SK-N-SH treated with all-trans-retinoic acid at 6 μM for 48 hours (cell line): ENCODE measurements around the gene PCDH15.

Experiments
- ATAC-seq: fragments of 200-7000 bp; cut with Tn5 transposase; 3 replicates; pipeline ENCODE4 v1.9.1; 2020; ENCODE audit warnings: mild to moderate bottlenecking, moderate library complexity
- ARNTL ChIP-seq: fragments of 450-650 bp; formaldehyde crosslinking; IDR thresholded peaks from 2 replicates; pipeline ENCODE4 v1.5.0; 2020; ENCODE audit warnings: low read depth, mild to moderate bottlenecking, moderate library complexity, borderline replicate concordance
- BACH2 ChIP-seq: fragments of 250-450 bp; sonication (Bioruptor Pico); IDR thresholded peaks from 2 replicates; pipeline ENCODE4 v1.9.0; 2021; ENCODE audit warnings: mild to moderate bottlenecking, borderline replicate concordance
- ESRRG ChIP-seq: fragments of 250-450 bp; sonication (Bioruptor Pico); IDR thresholded peaks from 2 replicates; pipeline ENCODE4 v1.6.1; 2021; ENCODE audit warnings: mild to moderate bottlenecking
- GLIS3 ChIP-seq: fragments of 250-450 bp; sonication (Bioruptor Pico); IDR thresholded peaks from 2 replicates; pipeline ENCODE4 v1.5.0; 2020; ENCODE audit warnings: mild to moderate bottlenecking, moderate library complexity
- ISL1 ChIP-seq: fragments of 250-450 bp; sonication (Bioruptor Pico); IDR thresholded peaks from 2 replicates; pipeline ENCODE4 v2.1.2; 2022; ENCODE audit warnings: mild to moderate bottlenecking, moderate library complexity
- OSR1 ChIP-seq: fragments of 250-450 bp; sonication (Bioruptor Pico); IDR thresholded peaks from 2 replicates; pipeline ENCODE4 v1.8.0; 2022; ENCODE audit warnings: moderate library complexity, mild to moderate bottlenecking, inconsistent platforms
- PPARA ChIP-seq: fragments of 250-450 bp; sonication (Bioruptor Pico); IDR thresholded peaks from 2 replicates; pipeline ENCODE4 v1.5.0; 2020; ENCODE audit warnings: mild to moderate bottlenecking, borderline replicate concordance
- RARB ChIP-seq: fragments of 250-450 bp; sonication (Bioruptor Pico); IDR thresholded peaks from 2 replicates; pipeline ENCODE4 v1.8.0; 2021; ENCODE audit warnings: mild to moderate bottlenecking, moderate library complexity
- SNAI2 ChIP-seq: fragments of 250-450 bp; sonication (Bioruptor Pico); IDR thresholded peaks from 2 replicates; pipeline ENCODE4 v1.5.0; 2020; ENCODE audit warnings: mild to moderate bottlenecking, moderate library complexity
- TCF4 ChIP-seq: fragments of 250-450 bp; sonication (Bioruptor Pico); IDR thresholded peaks from 2 replicates; pipeline ENCODE4 v1.8.0; 2021; ENCODE audit warnings: mild to moderate bottlenecking, moderate library complexity, borderline replicate concordance
- TOX ChIP-seq: fragments of 250-450 bp; sonication (Bioruptor Pico); IDR thresholded peaks from 2 replicates; pipeline ENCODE4 v1.8.0; 2021; ENCODE audit warnings: mild to moderate bottlenecking, moderate library complexity, borderline replicate concordance
- ZC3H10 ChIP-seq: fragments of 250-450 bp; sonication (Bioruptor Pico); IDR thresholded peaks from 2 replicates; pipeline ENCODE4 v1.5.1; 2021; ENCODE audit warnings: mild to moderate bottlenecking, moderate library complexity
- ZFP3 ChIP-seq: fragments of 250-450 bp; sonication (Bioruptor Pico); IDR thresholded peaks from 2 replicates; pipeline ENCODE4 v1.5.0; 2020; ENCODE audit warnings: mild to moderate bottlenecking, moderate library complexity
- ZFP30 ChIP-seq: fragments of 450-650 bp; formaldehyde crosslinking; IDR thresholded peaks from 2 replicates; pipeline ENCODE4 v1.5.0; 2022; ENCODE audit warnings: mild to moderate bottlenecking, moderate library complexity
- ZNF565 ChIP-seq: fragments of 450-650 bp; formaldehyde crosslinking; conservative IDR thresholded peaks from 2 replicates; pipeline ENCODE4 v1.5.0; 2020; ENCODE audit warnings: low read depth, mild to moderate bottlenecking, moderate library complexity
- ZNF70 ChIP-seq: fragments of 450-650 bp; formaldehyde crosslinking; IDR thresholded peaks from 2 replicates; pipeline ENCODE4 v1.5.0; 2020; ENCODE audit warnings: mild to moderate bottlenecking, moderate library complexity
- ZNF8 ChIP-seq: fragments of 450-650 bp; formaldehyde crosslinking; IDR thresholded peaks from 2 replicates; pipeline ENCODE4 v1.5.0; 2020; ENCODE audit warnings: mild to moderate bottlenecking, moderate library complexity
- TF ChIP-seq, protein P1 (sequence below): fragments of 250-450 bp; sonication (Bioruptor Pico); IDR thresholded peaks from 2 replicates; pipeline ENCODE4 v1.8.0; 2021; ENCODE audit warnings: low read depth, mild to moderate bottlenecking, moderate library complexity, borderline replicate concordance
- TF ChIP-seq, protein P2 (sequence below): fragments of 250-450 bp; sonication (Bioruptor Pico); IDR thresholded peaks from 2 replicates; pipeline ENCODE4 v1.5.1; 2021; ENCODE audit warnings: mild to moderate bottlenecking, moderate library complexity
- TF ChIP-seq, protein P3 (sequence below): fragments of 250-450 bp; sonication (Bioruptor Pico); IDR thresholded peaks from 2 replicates; pipeline ENCODE4 v1.5.0; 2020; ENCODE audit warnings: mild to moderate bottlenecking, moderate library complexity
- TF ChIP-seq, protein P4 (sequence below): fragments of 250-450 bp; sonication (Bioruptor Pico); IDR thresholded peaks from 2 replicates; pipeline ENCODE4 v1.8.0; 2020; ENCODE audit warnings: mild to moderate bottlenecking, moderate library complexity, borderline replicate concordance

Gene PCDH15

DNA sequence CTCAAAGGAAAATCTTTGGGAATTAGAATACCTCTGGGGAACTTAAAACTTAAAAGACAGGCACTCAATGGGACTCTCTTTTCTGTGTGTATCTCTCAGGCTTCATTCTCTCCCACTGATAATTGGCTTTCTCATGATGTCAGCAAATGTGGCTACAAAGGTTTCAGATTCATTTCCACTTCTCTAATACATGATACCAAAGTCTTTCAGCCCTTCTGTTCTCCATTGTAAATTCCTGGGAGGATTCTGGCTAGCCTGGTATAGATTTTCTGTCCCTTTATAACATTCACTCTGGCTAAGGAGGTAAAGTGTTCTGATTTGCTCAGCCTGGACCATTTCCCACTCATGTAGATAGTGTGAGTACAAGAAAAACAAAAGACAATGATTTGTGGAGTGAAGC lies 606.2 kb downstream of the PCDH15 start:
- ATAC-seq = no peak
- no peak for TF ChIP-seq RARB

DNA sequence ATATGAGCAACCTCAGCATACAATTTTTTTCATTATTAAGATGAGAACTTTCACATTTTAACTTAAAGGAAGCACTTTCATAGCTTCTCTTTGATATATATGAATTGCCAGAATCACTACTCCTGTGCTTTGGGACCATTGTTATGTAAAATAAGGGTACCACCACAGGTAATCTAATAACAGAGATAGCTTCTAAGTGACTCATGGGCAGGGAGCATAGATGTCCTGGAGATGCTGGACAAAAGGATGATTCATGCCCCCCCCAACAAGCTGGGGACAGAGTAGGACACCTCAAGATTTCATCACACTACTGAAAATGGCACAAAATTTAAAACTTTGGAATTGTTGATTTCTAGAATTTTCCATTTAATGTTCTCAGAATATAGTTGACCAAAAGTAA lies 641.1 kb downstream of the PCDH15 start:
- no peak for TF ChIP-seq BACH2 (CRISPR knock-in tag)
- no peak for TF ChIP-seq ZFP30 (CRISPR knock-in tag)
- TF ChIP-seq, protein P1, sequence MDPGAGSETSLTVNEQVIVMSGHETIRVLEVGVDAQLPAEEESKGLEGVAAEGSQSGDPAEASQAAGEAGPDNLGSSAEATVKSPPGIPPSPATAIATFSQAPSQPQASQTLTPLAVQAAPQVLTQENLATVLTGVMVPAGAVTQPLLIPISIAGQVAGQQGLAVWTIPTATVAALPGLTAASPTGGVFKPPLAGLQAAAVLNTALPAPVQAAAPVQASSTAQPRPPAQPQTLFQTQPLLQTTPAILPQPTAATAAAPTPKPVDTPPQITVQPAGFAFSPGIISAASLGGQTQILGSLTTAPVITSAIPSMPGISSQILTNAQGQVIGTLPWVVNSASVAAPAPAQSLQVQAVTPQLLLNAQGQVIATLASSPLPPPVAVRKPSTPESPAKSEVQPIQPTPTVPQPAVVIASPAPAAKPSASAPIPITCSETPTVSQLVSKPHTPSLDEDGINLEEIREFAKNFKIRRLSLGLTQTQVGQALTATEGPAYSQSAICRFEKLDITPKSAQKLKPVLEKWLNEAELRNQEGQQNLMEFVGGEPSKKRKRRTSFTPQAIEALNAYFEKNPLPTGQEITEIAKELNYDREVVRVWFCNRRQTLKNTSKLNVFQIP (CRISPR knock-in tag) = no peak
- TF ChIP-seq TOX (CRISPR knock-in tag) = no peak
- TF ChIP-seq RARB = no peak
- no peak for TF ChIP-seq ZC3H10 (CRISPR knock-in tag)
- TF ChIP-seq GLIS3 (CRISPR knock-in tag) = no peak
- TF ChIP-seq OSR1 (CRISPR knock-in tag) = no peak
- no peak for TF ChIP-seq ZNF8 (CRISPR knock-in tag)
- TF ChIP-seq PPARA (CRISPR knock-in tag) = no peak
- no peak for TF ChIP-seq ISL1 (CRISPR knock-in tag)
- TF ChIP-seq ZFP3 (CRISPR knock-in tag) = no peak
- TF ChIP-seq, protein P2, sequence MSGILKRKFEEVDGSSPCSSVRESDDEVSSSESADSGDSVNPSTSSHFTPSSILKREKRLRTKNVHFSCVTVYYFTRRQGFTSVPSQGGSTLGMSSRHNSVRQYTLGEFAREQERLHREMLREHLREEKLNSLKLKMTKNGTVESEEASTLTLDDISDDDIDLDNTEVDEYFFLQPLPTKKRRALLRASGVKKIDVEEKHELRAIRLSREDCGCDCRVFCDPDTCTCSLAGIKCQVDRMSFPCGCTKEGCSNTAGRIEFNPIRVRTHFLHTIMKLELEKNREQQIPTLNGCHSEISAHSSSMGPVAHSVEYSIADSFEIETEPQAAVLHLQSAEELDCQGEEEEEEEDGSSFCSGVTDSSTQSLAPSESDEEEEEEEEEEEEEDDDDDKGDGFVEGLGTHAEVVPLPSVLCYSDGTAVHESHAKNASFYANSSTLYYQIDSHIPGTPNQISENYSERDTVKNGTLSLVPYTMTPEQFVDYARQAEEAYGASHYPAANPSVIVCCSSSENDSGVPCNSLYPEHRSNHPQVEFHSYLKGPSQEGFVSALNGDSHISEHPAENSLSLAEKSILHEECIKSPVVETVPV (CRISPR knock-in tag) = no peak
- no peak for TF ChIP-seq TCF4 (CRISPR knock-in tag)
- TF ChIP-seq, protein P3, sequence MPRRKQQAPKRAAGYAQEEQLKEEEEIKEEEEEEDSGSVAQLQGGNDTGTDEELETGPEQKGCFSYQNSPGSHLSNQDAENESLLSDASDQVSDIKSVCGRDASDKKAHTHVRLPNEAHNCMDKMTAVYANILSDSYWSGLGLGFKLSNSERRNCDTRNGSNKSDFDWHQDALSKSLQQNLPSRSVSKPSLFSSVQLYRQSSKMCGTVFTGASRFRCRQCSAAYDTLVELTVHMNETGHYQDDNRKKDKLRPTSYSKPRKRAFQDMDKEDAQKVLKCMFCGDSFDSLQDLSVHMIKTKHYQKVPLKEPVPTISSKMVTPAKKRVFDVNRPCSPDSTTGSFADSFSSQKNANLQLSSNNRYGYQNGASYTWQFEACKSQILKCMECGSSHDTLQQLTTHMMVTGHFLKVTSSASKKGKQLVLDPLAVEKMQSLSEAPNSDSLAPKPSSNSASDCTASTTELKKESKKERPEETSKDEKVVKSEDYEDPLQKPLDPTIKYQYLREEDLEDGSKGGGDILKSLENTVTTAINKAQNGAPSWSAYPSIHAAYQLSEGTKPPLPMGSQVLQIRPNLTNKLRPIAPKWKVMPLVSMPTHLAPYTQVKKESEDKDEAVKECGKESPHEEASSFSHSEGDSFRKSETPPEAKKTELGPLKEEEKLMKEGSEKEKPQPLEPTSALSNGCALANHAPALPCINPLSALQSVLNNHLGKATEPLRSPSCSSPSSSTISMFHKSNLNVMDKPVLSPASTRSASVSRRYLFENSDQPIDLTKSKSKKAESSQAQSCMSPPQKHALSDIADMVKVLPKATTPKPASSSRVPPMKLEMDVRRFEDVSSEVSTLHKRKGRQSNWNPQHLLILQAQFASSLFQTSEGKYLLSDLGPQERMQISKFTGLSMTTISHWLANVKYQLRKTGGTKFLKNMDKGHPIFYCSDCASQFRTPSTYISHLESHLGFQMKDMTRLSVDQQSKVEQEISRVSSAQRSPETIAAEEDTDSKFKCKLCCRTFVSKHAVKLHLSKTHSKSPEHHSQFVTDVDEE (CRISPR knock-in tag) = no peak
- TF ChIP-seq SNAI2 (CRISPR knock-in tag) = no peak
- TF ChIP-seq, protein P4, sequence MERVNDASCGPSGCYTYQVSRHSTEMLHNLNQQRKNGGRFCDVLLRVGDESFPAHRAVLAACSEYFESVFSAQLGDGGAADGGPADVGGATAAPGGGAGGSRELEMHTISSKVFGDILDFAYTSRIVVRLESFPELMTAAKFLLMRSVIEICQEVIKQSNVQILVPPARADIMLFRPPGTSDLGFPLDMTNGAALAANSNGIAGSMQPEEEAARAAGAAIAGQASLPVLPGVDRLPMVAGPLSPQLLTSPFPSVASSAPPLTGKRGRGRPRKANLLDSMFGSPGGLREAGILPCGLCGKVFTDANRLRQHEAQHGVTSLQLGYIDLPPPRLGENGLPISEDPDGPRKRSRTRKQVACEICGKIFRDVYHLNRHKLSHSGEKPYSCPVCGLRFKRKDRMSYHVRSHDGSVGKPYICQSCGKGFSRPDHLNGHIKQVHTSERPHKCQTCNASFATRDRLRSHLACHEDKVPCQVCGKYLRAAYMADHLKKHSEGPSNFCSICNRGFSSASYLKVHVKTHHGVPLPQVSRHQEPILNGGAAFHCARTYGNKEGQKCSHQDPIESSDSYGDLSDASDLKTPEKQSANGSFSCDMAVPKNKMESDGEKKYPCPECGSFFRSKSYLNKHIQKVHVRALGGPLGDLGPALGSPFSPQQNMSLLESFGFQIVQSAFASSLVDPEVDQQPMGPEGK (CRISPR knock-in tag) = no peak
- no peak for TF ChIP-seq ESRRG
- no peak for TF ChIP-seq ZNF70
- TF ChIP-seq, all 23 proteins: peak for 0
- ATAC-seq = no peak

DNA sequence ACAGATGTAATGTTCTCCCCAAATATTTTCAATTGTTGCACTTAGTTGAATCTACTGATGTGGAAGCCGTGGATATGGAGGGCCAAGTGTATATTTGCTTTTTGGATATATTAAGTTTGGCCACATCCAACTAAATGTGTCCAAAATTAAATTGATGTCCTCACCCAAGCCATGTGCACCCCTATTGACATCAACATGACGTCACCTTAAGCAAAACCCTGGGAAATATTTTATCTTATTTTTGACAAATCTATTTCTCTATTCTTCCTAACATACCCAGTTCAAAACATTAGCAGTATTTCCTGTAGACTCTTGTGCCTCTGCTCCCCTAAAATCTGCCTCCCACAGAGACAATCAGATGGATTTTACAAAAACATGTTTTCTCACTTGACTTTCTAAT lies 652.5 kb downstream of the PCDH15 start:
- no peak for ATAC-seq
- TF ChIP-seq, protein P1 (CRISPR knock-in tag) = no peak
- TF ChIP-seq OSR1 (CRISPR knock-in tag) (no peak), ARNTL (CRISPR knock-in tag) (no peak), ZNF565 (CRISPR knock-in tag) (no peak), ISL1 (CRISPR knock-in tag) (no peak), ZFP30 (CRISPR knock-in tag) (no peak), ZC3H10 (CRISPR knock-in tag) (no peak), ZNF8 (CRISPR knock-in tag) (no peak), TOX (CRISPR knock-in tag) (no peak)
- TF ChIP-seq, protein P2 (CRISPR knock-in tag) = no peak
- TF ChIP-seq, protein P3 (CRISPR knock-in tag) = no peak
- TF ChIP-seq, protein P4 (CRISPR knock-in tag) = no peak
